HCT116 (cell line): Measurements from ENCODE around the gene NUDT13. TPM values are rescaled to one million over a fixed set of nuclear protein-coding genes. Genes with fewer than 3 reads are reported as not detected.

ENCODE experiments used
- ATAC-seq: fragments of 200-7000 bp; cut with Tn5 transposase; 2 replicates; pipeline ENCODE4 v1.9.1; 2020; ENCODE audit warnings: mild to moderate bottlenecking, moderate library complexity
- BruUV-seq: library from RNA; stranded (reverse); fragments of 400-500 nt; replicated peaks from 2 replicates; lab custom pipeline; 2021; lab: Mats Ljungman, UMichigan
- CTCF ChIA-PET: fragments of 300-600 bp; sonication (Branson Sonifier 250); formaldehyde crosslinking; loops from one replicate; lab custom pipeline; 2021; ENCODE audit warnings: antibody characterized with exemption; lab: Charles Lee
- POLR2A ChIA-PET: fragments of 300-600, 350-600 bp; sonication (Branson Sonifier 250); formaldehyde crosslinking; loops from one replicate; lab custom pipeline; 2021; ENCODE audit warnings: antibody characterized with exemption; lab: Charles Lee
- RAD21 ChIA-PET, 2 experiments: fragments of 300-600 bp; sonication (Branson Sonifier 250); formaldehyde crosslinking; loops; one replicate each; lab custom pipeline; 2023; ENCODE audit warnings: low total read pairs in 2 of 2; ENCODE audit not compliant: uncharacterized antibody in 2 of 2, unreplicated experiment in 2 of 2, low non-redundant PET in 1 of 2; lab: Charles Lee
- DNase-seq: peaks from one replicate; pipeline ENCODE4 v3.0.0-alpha.2; 2010; ENCODE audit warnings: low read depth, low spot score
- H2AFZ ChIP-seq: fragments of 200-600 bp; shearing (Covaris generic), sonication (generic); 2 replicates; pipeline ENCODE4 v1.6.1; 2017; ENCODE audit warnings: low read depth, mixed run types, mixed read lengths, antibody characterized with exemption, low read length; ENCODE audit not compliant: poor library complexity, severe bottlenecking
- H3K27ac ChIP-seq: 2 replicates; pipeline ENCODE4 v1.5.1; 2012; ENCODE audit warnings: low read depth, low read length
- H3K27me3 ChIP-seq: fragments of 200-600 bp; sonication (generic); 2 replicates; pipeline ENCODE4 v1.6.1; 2016; ENCODE audit warnings: mixed run types, low read length, mixed read lengths; ENCODE audit not compliant: insufficient read depth
- H3K36me3 ChIP-seq, 2 experiments: fragments of 200-500 bp in 1 of 2; fragments of 200-600 bp in 1 of 2; sonication (Bioruptor generic) in 1 of 2; sonication (generic) in 1 of 2; 2 replicates each; pipeline versions ENCODE4 v1.5.1 to v1.6.1; 2014 to 2016; ENCODE audit warnings: low read length in 2 of 2, inconsistent platforms in 1 of 2, mixed read lengths in 1 of 2, mixed run types in 1 of 2; ENCODE audit not compliant: insufficient read depth in 2 of 2, control insufficient read depth in 1 of 2
- H3K4me1 ChIP-seq, 2 experiments: fragments of 200-600 bp in 1 of 2; sonication (generic) in 1 of 2; 2 replicates each; pipeline versions ENCODE4 v1.5.1 to v1.6.1; 2012 to 2017; ENCODE audit warnings: low read length in 2 of 2, inconsistent platforms in 1 of 2, mild to moderate bottlenecking in 1 of 2, mixed read lengths in 1 of 2, mixed run types in 1 of 2, moderate library complexity in 1 of 2; ENCODE audit not compliant: insufficient read depth in 2 of 2, control insufficient read depth in 1 of 2
- H3K4me2 ChIP-seq: fragments of 200-600 bp; sonication (generic); 2 replicates; pipeline ENCODE4 v1.6.1; 2017; ENCODE audit warnings: mixed run types, low read length, mixed read lengths
- H3K4me3 ChIP-seq, 2 experiments: fragments of 200-600 bp in 1 of 2; sonication (generic) in 1 of 2; replicated peaks in 1 of 2; 2 replicates each; pipeline ENCODE4 v1.5.1; 2011 to 2016; ENCODE audit warnings: low read length in 2 of 2, control low read depth in 1 of 2, low read depth in 1 of 2, mild to moderate bottlenecking in 1 of 2, mixed read lengths in 1 of 2, mixed run types in 1 of 2
- H3K79me2 ChIP-seq: fragments of 200-600 bp; sonication (generic); 2 replicates; pipeline ENCODE4 v1.6.1; 2017; ENCODE audit warnings: mild to moderate bottlenecking, mixed run types, low read length, moderate library complexity, mixed read lengths; ENCODE audit not compliant: insufficient read depth
- H3K9ac ChIP-seq: fragments of 200-600 bp; sonication (generic); 2 replicates; pipeline ENCODE4 v1.6.1; 2016; ENCODE audit warnings: low read length, mixed read lengths
- H3K9me2 ChIP-seq: fragments of 200-600 bp; sonication (generic), shearing (Covaris generic); 2 replicates; pipeline ENCODE4 v1.6.1; 2017; ENCODE audit warnings: mixed run types, mild to moderate bottlenecking, moderate library complexity; ENCODE audit not compliant: insufficient read depth
- H3K9me3 ChIP-seq, 2 experiments: fragments of 200-500 bp in 1 of 2; fragments of 200-600 bp in 1 of 2; sonication (Bioruptor generic) in 1 of 2; sonication (generic) in 1 of 2; 2 replicates each; pipeline ENCODE4 v1.6.1; 2014 to 2017; ENCODE audit warnings: low read length in 2 of 2, mixed read lengths in 2 of 2, inconsistent platforms in 1 of 2, low read depth in 1 of 2, mild to moderate bottlenecking in 1 of 2, mixed run types in 1 of 2, moderate library complexity in 1 of 2; ENCODE audit not compliant: control insufficient read depth in 1 of 2, insufficient read depth in 1 of 2
- H4K20me1 ChIP-seq: fragments of 200-600 bp; sonication (generic), shearing (Covaris generic); 2 replicates; pipeline ENCODE4 v1.6.1; 2017; ENCODE audit warnings: mixed run types, mild to moderate bottlenecking, moderate library complexity; ENCODE audit not compliant: insufficient read depth
- ATF3 ChIP-seq: IDR thresholded peaks from 2 replicates; pipeline ENCODE4 v1.6.1; 2012
- CBX3 ChIP-seq: IDR thresholded peaks from 2 replicates; pipeline ENCODE4 v1.6.1; 2012; ENCODE audit warnings: low read depth
- CEBPB ChIP-seq: IDR thresholded peaks from 2 replicates; pipeline ENCODE4 v1.6.1; 2012; ENCODE audit warnings: low read depth
- CTCF ChIP-seq, 3 experiments: fragments of 200-600 bp in 1 of 3; sonication (generic) in 1 of 3; IDR thresholded peaks in 2 of 3; conservative IDR thresholded peaks in 1 of 3; 2 replicates each; pipeline ENCODE4 v1.5.1; 2012 to 2017; ENCODE audit warnings: low read depth in 2 of 3, low read length in 2 of 3, antibody characterized with exemption in 1 of 3, borderline replicate concordance in 1 of 3, control low read depth in 1 of 3, mild to moderate bottlenecking in 1 of 3, mixed read lengths in 1 of 3, mixed run types in 1 of 3, moderate library complexity in 1 of 3; ENCODE audit not compliant: insufficient read depth in 1 of 3
- EGR1 ChIP-seq: IDR thresholded peaks from 2 replicates; pipeline ENCODE4 v1.6.1; 2012; ENCODE audit warnings: low read depth
- ELF1 ChIP-seq: IDR thresholded peaks from 2 replicates; pipeline ENCODE4 v1.6.1; 2012; ENCODE audit warnings: low read depth, borderline replicate concordance
- EZH2 ChIP-seq: fragments of 200-600 bp; sonication (generic); IDR thresholded peaks from 2 replicates; pipeline ENCODE4 v1.6.1; 2017; ENCODE audit warnings: antibody characterized with exemption, mixed run types
- EZH2phosphoT487 ChIP-seq: fragments of 200-600 bp; IDR thresholded peaks from 2 replicates; pipeline ENCODE4 v1.6.1; 2018; ENCODE audit warnings: antibody characterized with exemption, borderline replicate concordance
- FOSL1 ChIP-seq: IDR thresholded peaks from 2 replicates; pipeline ENCODE4 v1.6.1; 2012; ENCODE audit warnings: low read depth
- JUND ChIP-seq: IDR thresholded peaks from 2 replicates; pipeline ENCODE4 v1.6.1; 2012
- POLR2A ChIP-seq: IDR thresholded peaks from 2 replicates; pipeline ENCODE4 v1.7.0; 2011; ENCODE audit warnings: borderline replicate concordance; ENCODE audit not compliant: insufficient read depth, insufficient read length; ENCODE audit errors: extremely low read depth
- POLR2AphosphoS5 ChIP-seq: IDR thresholded peaks from 2 replicates; pipeline ENCODE4 v1.6.1; 2011; ENCODE audit warnings: mild to moderate bottlenecking, low read depth, low read length, moderate library complexity
- RAD21 ChIP-seq: IDR thresholded peaks from 2 replicates; pipeline ENCODE4 v1.6.1; 2012; ENCODE audit warnings: low read depth, mild to moderate bottlenecking
- SIN3A ChIP-seq: IDR thresholded peaks from 2 replicates; pipeline ENCODE4 v1.6.1; 2012; ENCODE audit warnings: low read depth
- SP1 ChIP-seq: IDR thresholded peaks from 2 replicates; pipeline ENCODE4 v1.6.1; 2012; ENCODE audit warnings: low read depth
- SRF ChIP-seq: IDR thresholded peaks from 2 replicates; pipeline ENCODE4 v1.6.1; 2012; ENCODE audit warnings: low read depth
- TCF7L2 ChIP-seq: IDR thresholded peaks from 2 replicates; pipeline ENCODE4 v1.7.0; 2011; ENCODE audit warnings: borderline replicate concordance, inconsistent platforms; ENCODE audit not compliant: insufficient read depth, insufficient read length; ENCODE audit errors: extremely low read depth
- YY1 ChIP-seq: IDR thresholded peaks from 2 replicates; pipeline ENCODE4 v1.6.1; 2011; ENCODE audit warnings: low read length, low read depth, moderate library complexity, mild to moderate bottlenecking; ENCODE audit not compliant: insufficient replicate concordance; ENCODE audit errors: extremely low read depth
- ZFX ChIP-seq: fragments of 450-650 bp; IDR thresholded peaks from 2 replicates; pipeline ENCODE4 v1.6.1; 2017
- intact Hi-C: fragments of 100-400 bp; cut with micrococcal nuclease; formaldehyde crosslinking; loops from 2 replicates; pipeline ENCODE4 v1.10.0; 2022
- total RNA-seq: library from RNA; stranded (reverse); gene quantifications from one replicate; pipeline ENCODE4 v1.2.1, GENCODE V29; 2021; ENCODE audit not compliant: unreplicated experiment
- TF ChIP-seq, protein P1 (sequence below): IDR thresholded peaks from 2 replicates; pipeline ENCODE4 v1.6.1; 2012; ENCODE audit warnings: low read depth

Gene NUDT13
- total RNA-seq, 1 experiment from 2014 or later = 1.2 TPM

DNA sequence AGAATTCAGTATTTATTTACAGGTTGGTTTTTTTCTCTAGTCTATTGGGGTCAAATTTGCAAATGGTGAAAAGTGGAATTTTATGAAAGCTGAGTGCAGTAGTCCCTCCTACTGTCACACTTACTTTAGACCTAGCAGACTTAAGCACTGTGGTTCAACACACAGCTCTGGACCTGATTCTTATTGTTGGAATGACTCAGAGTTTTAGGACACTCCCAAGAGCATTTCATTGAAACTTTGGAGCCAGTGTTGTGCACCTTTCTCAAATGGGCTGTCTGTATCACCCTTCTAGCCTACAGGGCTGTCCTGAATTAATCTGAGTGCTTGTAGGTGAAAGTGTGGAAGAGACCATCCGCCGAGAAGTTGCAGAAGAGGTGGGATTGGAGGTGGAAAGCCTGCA is 16.1 kb downstream of the NUDT13 start:
- Histone ChIP-seq H3K27me3 (no peaks in the 10 kb centered on the region), H3K9me3 (no peaks in the 10 kb centered on the region), H3K79me2 (no peaks in the 10 kb centered on the region), H3K9ac (no peak overlapping the region), H3K36me3 (peaks cover 14 to 21% of the 10 kb centered on the region in 2 experiments; a peak in 3 of 4 replicates), H3K4me3 (no peak overlapping the region), H4K20me1 (no peaks in the 10 kb centered on the region), H3K4me2 (no peak overlapping the region), H2AFZ (no peak overlapping the region), H3K9me2 (no peaks in the 10 kb centered on the region), H3K27ac (no peak overlapping the region), H3K4me1 (no peaks in the 10 kb centered on the region)
- CTCF ChIA-PET = no interaction called here
- BruUV-seq = no TSS peak
- intact Hi-C loops = no loop called here
- TF ChIP-seq ATF3 (no peak), CTCF (IDR thresholded peaks at IDR 0.05 in 2 of 3, conservative IDR thresholded peaks at IDR 0.05 in 1 of 3; ENCODE audit: borderline replicate concordance in 1 of 3, insufficient read depth in 1 of 3, low read depth in 2 of 3, low read length in 2 of 3) (no peak), EZH2 (no peak), EGR1 (no peak), FOSL1 (no peak), POLR2AphosphoS5 (no peak), YY1 (no peak), TCF7L2 (no peak), SP1 (no peak), EZH2phosphoT487 (no peak), SIN3A (no peak), JUND (no peak), CBX3 (no peak), CEBPB (no peak), ZFX (no peak), SRF (no peak), ELF1 (no peak), RAD21 (no peak), POLR2A (no peak)
- TF ChIP-seq, protein P1, sequence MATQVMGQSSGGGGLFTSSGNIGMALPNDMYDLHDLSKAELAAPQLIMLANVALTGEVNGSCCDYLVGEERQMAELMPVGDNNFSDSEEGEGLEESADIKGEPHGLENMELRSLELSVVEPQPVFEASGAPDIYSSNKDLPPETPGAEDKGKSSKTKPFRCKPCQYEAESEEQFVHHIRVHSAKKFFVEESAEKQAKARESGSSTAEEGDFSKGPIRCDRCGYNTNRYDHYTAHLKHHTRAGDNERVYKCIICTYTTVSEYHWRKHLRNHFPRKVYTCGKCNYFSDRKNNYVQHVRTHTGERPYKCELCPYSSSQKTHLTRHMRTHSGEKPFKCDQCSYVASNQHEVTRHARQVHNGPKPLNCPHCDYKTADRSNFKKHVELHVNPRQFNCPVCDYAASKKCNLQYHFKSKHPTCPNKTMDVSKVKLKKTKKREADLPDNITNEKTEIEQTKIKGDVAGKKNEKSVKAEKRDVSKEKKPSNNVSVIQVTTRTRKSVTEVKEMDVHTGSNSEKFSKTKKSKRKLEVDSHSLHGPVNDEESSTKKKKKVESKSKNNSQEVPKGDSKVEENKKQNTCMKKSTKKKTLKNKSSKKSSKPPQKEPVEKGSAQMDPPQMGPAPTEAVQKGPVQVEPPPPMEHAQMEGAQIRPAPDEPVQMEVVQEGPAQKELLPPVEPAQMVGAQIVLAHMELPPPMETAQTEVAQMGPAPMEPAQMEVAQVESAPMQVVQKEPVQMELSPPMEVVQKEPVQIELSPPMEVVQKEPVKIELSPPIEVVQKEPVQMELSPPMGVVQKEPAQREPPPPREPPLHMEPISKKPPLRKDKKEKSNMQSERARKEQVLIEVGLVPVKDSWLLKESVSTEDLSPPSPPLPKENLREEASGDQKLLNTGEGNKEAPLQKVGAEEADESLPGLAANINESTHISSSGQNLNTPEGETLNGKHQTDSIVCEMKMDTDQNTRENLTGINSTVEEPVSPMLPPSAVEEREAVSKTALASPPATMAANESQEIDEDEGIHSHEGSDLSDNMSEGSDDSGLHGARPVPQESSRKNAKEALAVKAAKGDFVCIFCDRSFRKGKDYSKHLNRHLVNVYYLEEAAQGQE = no peak
- no peak for DNase-seq
- no peak for ATAC-seq
- POLR2A ChIA-PET = no interaction called here
- RAD21 ChIA-PET = no interaction called here
